Thyroid gland (tissue), 4 donors: ENCODE data around the gene ZBED1. TPM values are rescaled to one million over a fixed set of nuclear protein-coding genes. Genes with fewer than 3 reads are reported as not detected.
"Not testable (repeated sequence)": the region's sequence is repeated elsewhere in the genome, so short reads cannot be mapped to it uniquely, and the experiment has no call there.

Source experiments
- DNase-seq, 2 donors: peaks; one replicate each; pipeline ENCODE4 v3.0.0-alpha.2; 2019
- H3K27ac ChIP-seq, 3 donors: fragments of 200-600 bp; sonication (generic); 1 replicate in 2 of 3; 2 replicates in 1 of 3; pipeline ENCODE4 v1.5.1; 2016 to 2019; ENCODE audit warnings: mild to moderate bottlenecking in 1 of 3, moderate library complexity in 1 of 3
- H3K27me3 ChIP-seq: fragments of 200-600 bp; sonication (generic); one replicate; pipeline ENCODE4 v1.5.1; 2019
- H3K36me3 ChIP-seq, 2 donors: fragments of 200-600 bp; sonication (generic); one replicate each; pipeline ENCODE4 v1.5.1; 2016 to 2019
- H3K4me1 ChIP-seq, 2 donors: fragments of 200-600 bp; sonication (generic); one replicate each; pipeline ENCODE4 v1.5.1; 2017 to 2019
- H3K4me3 ChIP-seq, 3 donors: fragments of 200-600 bp; sonication (generic); replicated peaks in 1 of 3; 1 replicate in 2 of 3; 2 replicates in 1 of 3; pipeline ENCODE4 v1.5.1; 2016; ENCODE audit warnings: mild to moderate bottlenecking in 1 of 3
- H3K9me3 ChIP-seq: fragments of 200-600 bp; sonication (generic); one replicate; pipeline ENCODE4 v1.5.1; 2017
- POLR2A ChIP-seq, 2 donors: fragments of 450-650 bp; IDR thresholded peaks; one replicate each; pipeline ENCODE4 v1.6.1; 2017; ENCODE audit warnings: antibody characterized with exemption in 2 of 2, mild to moderate bottlenecking in 2 of 2, moderate library complexity in 1 of 2
- WGBS, 2 donors: methylation state at CpG; one replicate each; pipeline ENCODE4 v1.1.5; 2017; 5-methylcytosine and 5-hydroxymethylcytosine counted together
- intact Hi-C: fragments of 100-400 bp; cut with DNase I; formaldehyde crosslinking; loops from one replicate; pipeline ENCODE4 v1.15.1; 2023
- total RNA-seq, 4 donors: library from RNA; depleted of rRNA; stranded (reverse); fragments of >200 nt; gene quantifications; one replicate each; pipeline ENCODE4 v1.2.3, GENCODE V29; 2016
- TF ChIP-seq, protein P1 (sequence below), 6 experiments: fragments of 200-600 bp in 3 of 6; fragments of 450-650 bp in 3 of 6; sonication (generic) in 3 of 6; IDR thresholded peaks; one replicate each; pipeline ENCODE4 v1.5.1; 2016 to 2019; ENCODE audit warnings: antibody characterized with exemption in 6 of 6, mild to moderate bottlenecking in 2 of 6, inconsistent platforms in 1 of 6, moderate library complexity in 1 of 6

ZBED1 gene
- total RNA-seq, 4 donors from 2014 or later: 32.4 to 48.6 (median 45.2) TPM

DNA sequence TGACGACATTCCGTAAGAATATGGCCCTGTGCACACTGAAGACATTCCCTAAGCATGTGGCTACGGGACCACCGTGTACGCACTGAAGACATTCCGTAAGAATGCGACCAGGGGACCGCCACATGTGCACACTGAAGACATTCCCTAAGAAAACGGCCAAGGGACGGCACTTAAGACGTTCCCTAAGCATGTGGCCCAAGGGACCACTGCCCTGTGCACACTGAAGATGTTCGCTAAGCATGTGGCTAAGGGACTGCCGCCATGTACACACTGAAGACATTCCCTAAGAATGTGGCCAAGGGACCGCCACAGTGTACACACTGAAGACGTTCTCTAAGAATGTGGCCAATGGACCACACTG lies 21.4 kb downstream of the ZBED1 start:
- 94 to 97% methylated on average over 15 of the region's 15 CpGs for WGBS, 2 donors
- no peaks in the 10 kb centered on the region for H3K36me3 ChIP-seq
- H3K27ac ChIP-seq: no peak overlapping the region
- no peaks in the 10 kb centered on the region for H3K27me3 ChIP-seq
- H3K9me3 ChIP-seq: no peaks in the 10 kb centered on the region
- TF ChIP-seq, protein P1, sequence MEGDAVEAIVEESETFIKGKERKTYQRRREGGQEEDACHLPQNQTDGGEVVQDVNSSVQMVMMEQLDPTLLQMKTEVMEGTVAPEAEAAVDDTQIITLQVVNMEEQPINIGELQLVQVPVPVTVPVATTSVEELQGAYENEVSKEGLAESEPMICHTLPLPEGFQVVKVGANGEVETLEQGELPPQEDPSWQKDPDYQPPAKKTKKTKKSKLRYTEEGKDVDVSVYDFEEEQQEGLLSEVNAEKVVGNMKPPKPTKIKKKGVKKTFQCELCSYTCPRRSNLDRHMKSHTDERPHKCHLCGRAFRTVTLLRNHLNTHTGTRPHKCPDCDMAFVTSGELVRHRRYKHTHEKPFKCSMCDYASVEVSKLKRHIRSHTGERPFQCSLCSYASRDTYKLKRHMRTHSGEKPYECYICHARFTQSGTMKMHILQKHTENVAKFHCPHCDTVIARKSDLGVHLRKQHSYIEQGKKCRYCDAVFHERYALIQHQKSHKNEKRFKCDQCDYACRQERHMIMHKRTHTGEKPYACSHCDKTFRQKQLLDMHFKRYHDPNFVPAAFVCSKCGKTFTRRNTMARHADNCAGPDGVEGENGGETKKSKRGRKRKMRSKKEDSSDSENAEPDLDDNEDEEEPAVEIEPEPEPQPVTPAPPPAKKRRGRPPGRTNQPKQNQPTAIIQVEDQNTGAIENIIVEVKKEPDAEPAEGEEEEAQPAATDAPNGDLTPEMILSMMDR (IDR thresholded peaks at IDR 0.05): no peak
- no peak for TF ChIP-seq POLR2A (IDR thresholded peaks at IDR 0.05)
- peaks cover 0 to 3% of the 10 kb centered on the region in 2 donors for H3K4me1 ChIP-seq
- intact Hi-C loops: no loop called here
- H3K4me3 ChIP-seq: no peak overlapping the region
- no peak for DNase-seq

DNA sequence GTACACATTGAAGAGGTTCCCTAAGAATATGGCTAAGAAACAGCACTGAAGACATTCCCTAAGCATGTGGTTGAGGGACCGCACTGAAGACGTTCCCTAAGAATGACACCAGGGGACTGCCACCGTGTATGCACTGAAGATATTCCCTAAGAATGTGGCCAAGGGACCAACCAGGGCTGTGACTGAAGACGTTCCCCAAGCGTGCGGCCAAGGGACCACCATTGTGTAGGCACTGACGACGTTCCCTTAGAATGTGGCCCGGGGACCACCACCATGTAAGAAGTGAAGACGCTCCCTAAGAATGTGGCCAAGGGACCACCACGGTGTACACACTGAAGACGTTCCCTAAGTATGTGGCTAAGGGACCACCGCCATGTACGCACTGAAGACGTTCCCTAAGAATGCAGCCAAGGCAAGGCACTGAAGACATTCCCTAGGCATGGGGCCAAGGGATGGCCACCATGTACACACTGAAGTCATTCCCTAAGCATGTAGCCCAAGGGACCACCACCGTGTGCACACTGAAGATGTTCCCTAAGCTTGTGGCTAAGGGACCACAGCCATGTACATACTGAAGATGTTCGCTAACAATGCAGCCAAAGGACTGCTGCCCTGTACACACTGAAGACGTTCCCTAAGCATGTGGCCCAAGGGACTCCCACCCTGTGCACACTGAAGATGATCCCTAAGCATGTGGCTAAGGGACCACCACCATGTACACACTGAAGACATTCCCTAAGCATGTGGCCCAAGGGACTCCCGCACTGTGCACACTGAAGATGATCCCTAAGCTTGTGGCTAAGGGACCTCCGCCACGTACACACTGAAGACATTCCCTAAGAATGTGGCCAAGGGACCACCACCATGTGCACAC lies 22.0 kb downstream of the ZBED1 start:
- WGBS, 2 donors: 89 to 92% methylated on average over 8 to 21 of the region's 21 CpGs
- no peak for DNase-seq
- no peaks in the 10 kb centered on the region for H3K36me3 ChIP-seq
- peaks cover 0 to 3% of the 10 kb centered on the region in 2 donors for H3K4me1 ChIP-seq
- intact Hi-C loops: no loop called here
- H3K27ac ChIP-seq: no peak overlapping the region
- TF ChIP-seq, protein P1 (IDR thresholded peaks at IDR 0.05): no peak
- no peak for TF ChIP-seq POLR2A (IDR thresholded peaks at IDR 0.05)
- no peaks in the 10 kb centered on the region for H3K9me3 ChIP-seq
- H3K4me3 ChIP-seq: no peak overlapping the region
- no peaks in the 10 kb centered on the region for H3K27me3 ChIP-seq

DNA sequence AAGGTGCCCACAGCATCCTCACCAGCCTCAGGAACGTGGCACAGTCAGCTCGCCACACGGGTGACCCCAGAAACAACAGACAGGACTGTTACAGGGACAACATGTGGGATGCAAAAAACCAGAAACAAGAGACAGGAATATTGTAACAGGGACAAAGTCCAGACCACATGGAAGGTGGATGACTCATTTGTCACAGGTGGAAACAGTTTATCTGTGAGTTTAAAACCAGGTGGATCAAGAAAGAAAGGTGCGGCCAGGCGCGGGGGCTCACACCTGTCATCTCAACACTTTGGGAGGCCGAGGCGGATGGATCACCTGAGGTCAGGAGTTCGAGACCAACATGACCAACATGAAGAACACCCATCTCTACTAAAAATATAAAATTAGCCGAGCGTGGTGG lies 23.5 kb downstream of the ZBED1 start:
- intact Hi-C loops, DNase-seq, H3K27ac ChIP-seq, H3K36me3 ChIP-seq, H3K27me3 ChIP-seq, H3K9me3 ChIP-seq, H3K4me1 ChIP-seq, H3K4me3 ChIP-seq: not testable (repeated sequence)
- 93 to 97% methylated on average over 11 of the region's 11 CpGs for whole genome bisulfite sequencing, 2 donors

DNA sequence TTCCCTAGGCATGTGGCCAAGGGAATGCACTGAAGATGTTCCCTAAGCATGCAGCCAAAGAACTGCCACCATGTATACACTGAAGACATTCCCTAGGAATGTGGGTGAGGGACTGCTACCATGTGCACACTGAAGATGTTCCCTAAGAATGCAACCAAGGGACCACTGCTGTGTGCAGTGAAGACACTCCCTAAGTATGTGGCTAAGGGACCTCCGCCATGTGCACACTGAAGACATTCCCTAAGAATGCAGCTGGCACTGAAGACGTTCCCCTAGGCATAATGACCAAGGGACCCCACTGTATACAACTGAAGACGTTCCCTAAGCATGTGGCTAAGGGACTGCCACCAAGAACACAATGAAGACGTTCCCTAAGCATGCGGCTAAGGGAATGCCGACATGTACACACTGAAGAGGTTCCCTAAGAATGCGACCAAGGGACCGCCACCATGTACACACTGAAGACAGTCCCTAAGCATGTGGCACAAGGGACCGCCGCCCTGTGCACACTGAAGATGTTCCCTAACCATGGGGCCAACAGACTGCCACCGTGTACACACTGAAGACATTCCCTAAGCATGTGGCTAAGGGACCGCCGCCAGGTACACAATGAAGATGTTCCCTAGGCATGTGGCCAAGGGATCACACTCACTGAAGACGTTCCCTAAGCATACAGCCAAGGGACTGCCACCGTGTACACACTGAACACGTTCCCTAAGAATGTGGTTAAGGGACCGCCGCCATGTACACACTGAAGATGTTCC lies 25.6 kb downstream of the ZBED1 start:
- Histone ChIP-seq H3K4me3 (no peak overlapping the region), H3K4me1 (no peaks in the 10 kb centered on the region), H3K27me3 (no peaks in the 10 kb centered on the region), H3K9me3 (no peaks in the 10 kb centered on the region), H3K27ac (no peak overlapping the region), H3K36me3 (no peaks in the 10 kb centered on the region)
- TF ChIP-seq, protein P1 (IDR thresholded peaks at IDR 0.05): no peak
- TF ChIP-seq POLR2A (IDR thresholded peaks at IDR 0.05): no peak
- no peak for DNase-seq
- intact Hi-C loops: no loop called here
- 81 to 82% methylated on average over 18 of the region's 18 CpGs for WGBS, 2 donors

DNA sequence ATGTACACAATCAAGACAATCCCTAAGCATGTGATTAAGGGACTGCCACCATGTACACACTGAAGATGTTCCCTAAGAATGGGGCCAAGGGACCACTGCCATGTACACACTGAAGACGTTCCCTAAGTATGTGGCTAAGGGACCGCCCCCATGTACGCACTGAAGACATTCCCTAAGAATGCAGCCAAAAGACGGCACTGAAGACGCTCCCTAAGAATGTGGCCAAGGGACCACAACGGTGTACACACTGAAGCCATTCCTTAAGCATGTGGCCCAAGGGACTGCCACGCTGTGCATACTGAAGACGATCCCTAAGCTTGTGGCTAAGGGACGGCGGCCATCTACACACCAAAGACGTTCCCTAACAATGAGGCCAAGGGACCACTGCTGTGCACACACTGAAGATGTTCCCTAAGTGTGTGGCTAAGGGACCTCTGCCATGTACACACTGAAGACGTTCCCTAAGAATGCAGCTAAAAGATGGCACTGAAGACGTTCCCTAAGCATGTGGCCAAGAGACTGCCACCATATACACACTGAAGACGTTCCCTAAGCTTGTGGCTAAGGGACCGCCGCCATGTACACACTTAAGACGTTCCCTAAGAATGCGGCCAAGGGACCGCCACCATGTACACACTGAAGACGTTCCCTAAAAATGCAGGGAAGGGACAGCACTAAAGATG lies 26.4 kb downstream of the ZBED1 start:
- Histone ChIP-seq H3K36me3 (no peaks in the 10 kb centered on the region), H3K27ac (no peak overlapping the region), H3K4me1 (no peaks in the 10 kb centered on the region), H3K27me3 (no peaks in the 10 kb centered on the region), H3K4me3 (no peak overlapping the region), H3K9me3 (no peaks in the 10 kb centered on the region)
- intact Hi-C loops: no loop called here
- 84 to 88% methylated on average over 20 of the region's 20 CpGs for WGBS, 2 donors
- no peak for DNase-seq
- no peak for TF ChIP-seq POLR2A (IDR thresholded peaks at IDR 0.05)
- TF ChIP-seq, protein P1 (IDR thresholded peaks at IDR 0.05): no peak

DNA sequence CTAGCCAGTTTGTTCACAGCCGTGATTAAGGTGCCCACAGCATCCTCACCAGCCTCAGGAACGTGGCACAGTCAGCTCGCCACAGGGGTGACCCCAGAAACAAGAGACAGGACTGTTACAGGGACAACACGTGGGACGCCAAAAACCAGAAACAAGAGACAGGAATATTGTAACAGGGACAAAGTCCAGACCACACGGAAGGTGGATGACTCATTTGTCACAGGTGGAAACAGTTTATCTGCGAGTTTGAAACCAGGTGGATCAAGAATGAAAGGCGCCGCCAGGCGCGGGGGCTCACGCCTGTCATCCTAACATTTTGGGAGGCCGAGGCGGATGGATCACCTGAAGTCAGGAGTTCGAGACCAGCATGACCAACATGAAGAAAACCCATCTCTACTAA lies 27.7 kb downstream of the ZBED1 start:
- not testable (repeated sequence) for DNase-seq
- WGBS, 2 donors: 89 to 91% methylated on average over 14 to 15 of the region's 15 CpGs

More for the DNA sequence above, 27.7 kb downstream of the ZBED1 start:
- H3K27ac ChIP-seq, intact Hi-C loops, H3K27me3 ChIP-seq, H3K9me3 ChIP-seq, H3K4me3 ChIP-seq, H3K36me3 ChIP-seq, H3K4me1 ChIP-seq: not testable (repeated sequence)
